ENCODE data around the gene CPED1.
A peak's percentile ranks its signal among the peaks of the same experiment; 100 is the strongest.
"Not testable (repeated sequence)": the region's sequence is repeated elsewhere in the genome, so short reads cannot be mapped to it uniquely, and the experiment has no call there.

The CPED1 gene

DNA sequence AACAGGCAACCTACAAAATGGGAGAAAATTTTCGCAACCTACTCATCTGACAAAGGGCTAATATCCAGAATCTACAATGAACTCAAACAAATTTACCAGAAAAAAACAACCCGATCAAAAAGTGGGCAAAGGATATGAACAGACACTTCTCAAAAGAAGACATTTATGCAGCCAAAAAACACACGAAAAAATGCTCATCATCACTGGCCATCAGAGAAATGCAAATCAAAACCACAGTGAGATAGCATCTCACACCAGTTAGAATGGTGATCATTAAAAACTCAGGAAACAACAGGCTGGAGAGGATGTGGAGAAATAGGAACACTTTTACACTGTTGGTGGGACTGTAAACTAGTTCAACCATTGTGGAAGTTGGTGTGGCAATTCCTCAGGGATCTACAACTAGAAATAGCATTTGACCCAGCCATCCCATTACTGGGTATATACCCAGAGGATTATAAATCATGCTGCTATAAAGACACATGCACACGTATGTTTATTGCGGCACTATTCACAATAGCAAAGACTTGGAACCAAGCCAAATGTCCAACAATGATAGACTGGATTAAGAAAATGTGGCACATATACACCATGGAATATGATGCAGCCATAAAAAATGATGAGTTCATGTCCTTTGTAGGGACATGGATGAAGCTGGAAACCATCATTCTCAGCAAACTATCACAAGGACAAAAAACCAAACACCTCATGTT, 264.2 kb downstream of the CPED1 start:
- DNase-seq (ENCODE audit: low spot score): not testable (repeated sequence)

- no peak for DNase-seq (ENCODE audit: low spot score)
Measured at GRCh38 chr7:121259826-121260225, 271.3 kb downstream of the CPED1 start.

- no peak for DNase-seq (ENCODE audit: low spot score)
Measured at GRCh38 chr7:121261207-121261884, 272.8 kb downstream of the CPED1 start.

DNA sequence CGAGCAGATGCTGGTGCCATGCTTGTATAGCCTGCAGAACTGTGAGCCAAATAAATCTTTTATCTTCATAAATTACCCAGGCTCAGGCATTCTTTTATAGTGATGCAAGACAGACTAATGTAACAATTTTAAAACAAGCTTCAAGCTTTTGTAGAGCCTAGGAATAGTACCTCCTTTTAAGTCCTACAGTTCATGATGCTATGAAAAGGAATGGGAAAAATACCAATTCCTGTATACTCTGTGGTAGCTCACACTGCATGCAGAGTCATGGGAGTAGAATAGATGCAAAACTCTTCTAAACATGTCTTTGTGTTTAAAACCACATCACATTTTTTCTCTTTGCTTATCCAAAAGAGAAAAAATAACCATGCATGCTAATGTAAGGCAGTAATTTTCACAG, 273.7 kb downstream of the CPED1 start:
- no peak for DNase-seq (ENCODE audit: low spot score)

GRCh38 chr7:121262969-121263368, 274.5 kb downstream of the CPED1 start:
- DNase-seq (ENCODE audit: low spot score): no peak

DNA sequence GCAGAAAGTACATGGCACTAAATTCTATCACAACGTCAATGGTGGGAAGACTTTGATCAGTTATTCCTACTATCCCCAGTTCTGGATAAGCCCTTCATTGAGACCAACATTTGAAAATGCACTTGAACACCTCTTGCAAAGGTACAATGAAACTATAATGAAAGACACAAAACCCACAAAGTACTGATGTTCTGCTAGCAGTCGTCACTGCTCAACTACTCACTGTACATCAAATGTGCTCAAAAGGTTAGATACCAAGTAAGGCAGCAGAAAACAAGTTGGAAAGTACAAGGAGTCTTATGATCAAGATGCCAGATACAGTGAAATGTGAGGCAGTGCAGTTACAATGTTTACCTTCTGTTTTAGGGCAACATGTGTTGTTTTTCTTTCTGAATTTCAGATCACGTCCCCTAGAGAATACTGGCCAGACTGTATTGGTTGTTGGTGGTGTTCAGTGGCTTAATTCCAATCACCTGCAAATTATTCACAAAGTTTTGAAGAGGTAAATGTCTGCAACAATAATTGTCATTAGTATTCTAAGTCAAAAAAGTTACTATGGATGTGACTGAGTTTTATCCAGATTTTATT, 277.9 kb downstream of the CPED1 start:
- no peak for DNase-seq (ENCODE audit: low spot score)

DNA sequence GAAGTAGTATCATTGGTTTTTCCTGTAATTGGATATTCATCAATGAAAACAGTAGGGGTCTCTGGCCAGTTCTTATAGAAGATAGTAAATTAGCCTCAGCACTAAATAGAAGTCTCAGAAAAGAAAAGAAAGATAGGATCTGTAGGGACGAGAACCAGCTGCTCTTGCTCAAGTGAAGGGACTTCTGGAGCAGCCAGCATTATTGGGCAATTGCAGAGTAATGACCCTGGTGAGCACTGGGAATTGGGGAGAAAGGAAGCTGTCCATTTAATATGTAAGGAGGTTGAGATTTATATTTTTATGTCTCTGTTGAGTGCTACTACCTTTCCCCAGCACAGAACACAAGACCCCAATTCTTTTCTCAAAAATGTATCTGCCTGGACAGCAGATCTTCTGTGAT, 279.1 kb downstream of the CPED1 start:
- no peak for DNase-seq (ENCODE audit: low spot score)

DNA sequence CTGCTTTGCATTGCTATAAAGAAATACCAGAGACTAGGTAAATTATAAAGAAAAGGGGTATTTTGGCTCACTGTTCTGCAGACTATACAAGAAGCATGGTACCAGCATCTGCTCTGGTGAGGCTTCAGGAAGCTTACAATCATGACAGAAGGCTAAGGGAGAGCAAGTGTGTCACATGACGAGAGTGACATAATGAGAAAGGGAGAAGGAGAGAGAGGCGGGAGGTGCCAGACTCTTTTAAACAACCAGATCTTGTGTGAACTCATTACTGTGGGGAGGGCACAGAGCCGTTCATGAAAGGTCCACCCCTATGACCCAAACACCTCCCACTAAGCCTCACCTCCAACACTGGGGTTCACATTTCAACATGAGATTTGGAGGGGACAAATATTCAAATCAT, 281.3 kb downstream of the CPED1 start:
- DNase-seq (ENCODE audit: low spot score): no peak

DNA sequence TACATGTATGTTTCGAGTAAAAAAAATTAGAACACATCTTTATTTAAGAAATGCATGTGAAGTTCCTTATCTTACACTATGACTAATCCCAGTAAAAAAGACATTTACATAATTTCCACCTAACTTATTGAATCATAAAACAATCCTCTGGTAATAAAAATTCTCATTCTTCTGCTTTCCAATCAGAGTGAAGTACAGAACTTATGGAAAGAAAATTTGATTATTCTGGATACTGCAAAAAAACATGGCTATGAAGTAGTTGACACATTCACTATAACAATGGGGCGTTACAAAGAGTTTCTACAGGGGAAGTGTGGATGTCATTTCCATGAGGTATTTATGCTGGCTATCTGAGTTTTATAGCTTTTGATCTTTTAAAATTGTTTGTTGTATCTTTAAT, 282.6 kb downstream of the CPED1 start:
- DNase-seq (ENCODE audit: low spot score): no peak

GRCh38 chr7:121271916-121272315, 283.4 kb downstream of the CPED1 start:
- no peak for DNase-seq (ENCODE audit: low spot score)

DNA sequence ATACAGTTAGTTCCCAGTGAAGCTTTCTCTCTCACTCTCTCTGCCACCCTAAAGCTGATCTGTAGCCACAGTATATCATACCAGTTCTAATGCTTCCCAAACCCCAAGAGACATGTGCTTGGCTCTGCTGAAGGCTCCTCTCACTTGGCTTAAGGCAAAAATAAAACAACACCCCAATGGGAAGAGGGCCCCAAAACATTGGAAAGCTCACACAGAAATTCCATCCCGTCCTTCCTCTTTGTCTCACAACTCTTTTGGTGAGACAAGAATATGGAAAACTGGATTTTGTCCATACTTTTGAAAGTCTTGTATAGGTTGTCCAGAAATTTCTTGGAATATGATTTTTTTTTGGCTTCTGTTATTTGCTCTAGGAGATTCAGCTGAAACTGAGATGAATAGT, 284.2 kb downstream of the CPED1 start:
- no peak for DNase-seq (ENCODE audit: low spot score)

DNA sequence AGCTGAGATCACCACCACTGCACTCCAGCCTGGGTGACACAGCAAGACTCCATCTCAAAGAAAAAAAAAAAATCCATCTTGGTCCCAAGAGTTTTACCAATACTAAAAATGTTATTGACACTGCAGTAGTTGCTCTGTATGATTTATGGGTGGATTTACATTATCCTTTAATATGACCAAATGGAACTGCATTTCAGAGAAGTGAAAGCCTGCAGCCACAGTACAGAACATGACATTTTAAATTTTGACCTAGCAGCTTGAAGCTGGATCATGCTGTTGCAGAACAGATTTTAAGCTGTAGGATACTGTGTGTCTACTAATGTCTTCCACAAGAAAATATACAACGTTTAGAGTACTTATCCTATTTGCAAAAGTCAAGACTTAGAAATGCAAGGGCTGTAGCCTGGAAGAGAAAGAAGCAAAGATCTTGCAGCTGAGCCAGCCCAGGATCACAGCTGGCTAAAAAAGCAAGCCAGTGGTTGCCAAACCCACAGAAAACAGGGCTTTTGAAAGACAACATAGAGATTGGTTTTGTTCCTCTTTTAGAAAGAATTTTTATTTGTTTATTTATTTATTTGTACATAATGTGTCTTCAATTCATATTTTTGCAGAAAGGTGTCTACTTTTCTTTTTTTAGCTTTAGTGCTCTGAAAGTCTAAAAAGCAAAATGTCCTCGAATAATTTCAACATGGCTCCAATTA, 285.1 kb downstream of the CPED1 start:
- peak; percentile 13 for DNase-seq (ENCODE audit: low spot score)

DNA sequence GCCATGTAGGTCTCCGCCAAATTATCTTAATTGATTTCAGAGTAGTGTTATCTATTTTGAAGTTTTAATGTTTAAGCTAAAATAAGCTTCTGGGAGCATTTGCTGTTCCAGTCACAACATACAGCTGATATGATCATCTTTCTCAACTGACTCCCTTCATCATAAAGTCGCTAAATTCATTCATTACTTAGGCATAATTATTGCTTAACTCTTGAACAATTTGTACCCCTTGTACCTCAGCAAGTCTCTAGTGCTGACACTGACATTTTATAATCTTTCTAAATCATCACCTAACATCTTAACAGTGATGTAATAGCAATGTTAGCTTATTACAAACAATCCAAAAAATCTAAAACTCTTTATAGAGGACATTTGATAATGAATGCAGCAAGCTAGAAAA, 286.0 kb downstream of the CPED1 start:
- no peak for DNase-seq (ENCODE audit: low spot score)

DNA sequence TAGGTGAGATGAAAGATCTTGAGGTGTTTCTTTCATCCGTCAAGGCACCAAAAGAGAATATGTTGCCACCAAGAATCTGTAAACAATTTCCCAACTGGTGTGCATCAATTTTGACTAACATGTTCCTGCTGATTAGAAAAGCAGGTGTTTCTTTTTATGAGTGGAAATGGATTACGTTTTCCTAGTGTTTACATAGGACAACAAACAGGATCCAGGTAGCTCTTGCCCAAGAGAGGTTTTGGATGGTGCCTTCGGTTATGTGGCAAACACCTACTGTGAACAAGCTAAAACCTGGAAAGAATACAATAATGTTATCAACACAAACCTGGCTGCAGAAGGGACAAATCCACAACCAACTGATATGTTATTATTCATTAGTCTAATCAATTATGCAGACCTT, 286.7 kb downstream of the CPED1 start:
- DNase-seq (ENCODE audit: low spot score): no peak

DNA sequence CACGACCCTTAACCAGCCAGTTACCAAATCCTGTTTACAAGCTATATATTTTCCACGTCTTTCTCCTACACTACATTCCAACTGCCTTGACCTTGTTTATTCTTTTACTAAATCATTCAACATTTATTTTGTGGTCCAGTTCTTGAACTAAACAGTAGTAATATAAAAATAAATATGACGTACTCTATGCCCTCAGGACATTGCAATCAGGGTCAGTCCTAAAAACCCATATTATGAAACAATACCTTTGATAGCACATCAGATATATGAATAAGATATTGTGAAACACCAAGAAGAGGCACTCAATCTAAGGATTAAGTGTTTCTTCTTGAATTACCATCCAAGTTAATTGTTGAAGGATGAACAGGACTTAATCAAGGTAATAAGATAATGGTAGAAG, 287.8 kb downstream of the CPED1 start:
- DNase-seq (ENCODE audit: low spot score): no peak

- peak; percentile 45 for DNase-seq (ENCODE audit: low spot score)
Measured at GRCh38 chr7:121278120-121279021, 289.9 kb downstream of the CPED1 start.

DNA sequence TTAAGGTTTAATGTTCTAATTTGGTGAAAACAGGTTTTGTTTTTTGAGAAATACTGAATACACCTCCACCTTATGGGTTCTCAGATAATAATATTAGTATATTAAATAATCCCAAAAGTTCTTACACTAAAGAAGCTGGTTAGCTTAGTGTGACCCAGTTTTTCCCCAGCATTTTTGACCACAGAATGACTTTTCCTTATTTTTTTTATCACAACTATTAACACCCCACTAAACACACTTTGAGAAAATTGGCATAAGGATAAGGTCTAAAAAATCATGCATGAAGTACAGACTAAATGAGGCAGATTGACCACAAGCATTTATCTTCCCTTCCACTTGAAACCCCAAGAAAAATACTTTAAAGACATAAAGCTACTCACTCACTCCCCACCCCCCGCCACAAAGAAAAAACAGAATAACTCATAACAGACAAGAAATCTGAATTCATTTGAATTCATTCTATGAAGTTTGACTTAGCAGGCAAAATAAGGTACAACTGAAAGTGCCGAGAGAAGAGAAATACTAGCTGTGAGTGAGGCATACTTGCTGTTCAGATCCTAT, 290.6 kb downstream of the CPED1 start:
- no peak for DNase-seq (ENCODE audit: low spot score)

GRCh38 chr7:121279822-121280221, 291.3 kb downstream of the CPED1 start:
- DNase-seq (ENCODE audit: low spot score): no peak

DNA sequence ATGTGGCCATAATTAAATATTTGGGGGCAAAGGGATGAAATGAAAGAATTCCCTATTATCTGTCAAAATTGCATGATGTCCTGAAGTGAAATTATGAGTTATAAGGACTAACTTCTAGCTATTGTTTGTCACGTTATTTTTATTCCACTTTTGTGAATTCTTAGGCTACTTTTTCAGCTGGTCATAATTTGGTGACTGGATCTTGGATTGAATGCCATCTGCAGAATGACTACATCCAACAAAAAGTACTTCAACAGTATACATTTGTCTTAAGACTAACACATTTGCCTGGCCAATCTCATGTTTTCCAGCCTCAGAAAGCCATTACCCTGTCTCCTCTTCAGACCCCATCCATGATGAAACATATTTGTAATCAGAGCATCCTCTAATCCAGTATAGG, 292.1 kb downstream of the CPED1 start:
- DNase-seq (ENCODE audit: low spot score): no peak

GRCh38 chr7:121282129-121282528, 293.6 kb downstream of the CPED1 start:
- no peak for DNase-seq (ENCODE audit: low spot score)

DNA sequence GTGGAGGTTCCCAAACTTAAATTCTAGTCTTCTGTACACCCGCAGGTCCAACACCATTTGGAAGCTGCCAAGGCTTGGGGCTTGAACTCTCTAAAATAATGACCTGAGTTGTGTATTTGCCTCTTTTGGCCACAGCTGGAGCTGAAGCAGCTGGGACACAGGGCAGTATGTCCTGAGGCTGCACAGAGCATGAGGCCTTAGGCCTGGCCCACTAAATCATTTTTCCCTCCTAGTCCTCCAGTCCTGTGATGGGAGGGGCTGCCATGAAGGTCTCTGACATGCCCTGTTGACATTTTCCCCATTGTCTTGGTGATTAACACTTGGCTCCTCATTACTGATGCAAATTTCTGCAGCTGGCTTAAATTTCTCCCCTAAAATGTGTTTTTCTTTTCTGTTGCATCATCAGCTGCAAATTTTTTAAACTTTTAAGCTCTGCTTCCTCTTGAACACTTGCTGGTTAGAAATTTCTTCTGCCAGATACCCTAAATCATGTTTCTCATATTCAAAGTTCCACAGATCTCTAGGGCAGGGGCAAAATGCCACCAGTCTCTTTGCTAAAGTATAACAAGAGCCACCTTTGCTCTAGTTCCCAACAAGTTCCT, 296.7 kb downstream of the CPED1 start:
- DNase-seq (ENCODE audit: low spot score): no peak

Measured in GM03348 (cell line).